Measurements from ENCODE around the gene TMBIM1. TPM values are rescaled to one million over a fixed set of nuclear protein-coding genes. Genes with fewer than 3 reads are reported as not detected.
"Not testable (repeated sequence)": the region's sequence is repeated elsewhere in the genome, so short reads cannot be mapped to it uniquely, and the experiment has no call there.

TMBIM1 gene
- total RNA-seq, 1 experiment from 2014 or later = 114 TPM

DNA sequence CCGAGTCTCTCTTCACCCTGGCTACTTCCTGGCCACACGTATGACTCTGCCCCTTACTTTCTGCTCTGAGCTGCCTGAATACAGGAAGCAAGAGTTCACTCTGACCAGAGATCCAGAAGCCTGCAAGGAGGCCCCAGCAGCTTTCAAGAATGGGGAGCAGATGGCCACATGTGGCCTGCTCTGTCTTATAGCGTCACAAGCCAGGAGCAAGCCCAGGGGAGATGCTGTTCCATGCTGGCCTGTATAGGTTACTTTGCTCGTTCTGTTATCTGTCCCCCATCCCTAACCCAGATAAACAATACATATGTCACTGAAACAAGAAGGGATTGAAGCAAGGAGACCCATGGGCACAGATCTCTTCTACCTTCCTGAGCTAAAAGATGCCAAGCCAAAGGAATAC is 17.7 kb downstream of the TMBIM1 start:
- TF ChIP-seq REST (IDR thresholded peaks at IDR 0.05; ENCODE audit: insufficient read depth in 1 of 2, low read depth in 2 of 2, low read length in 1 of 2) (no peak), CTCF (IDR thresholded peaks at IDR 0.05) (no peak), POLR2AphosphoS5 (IDR thresholded peaks at IDR 0.05; ENCODE audit: low read depth, low read length) (no peak), TCF7L2 (IDR thresholded peaks at IDR 0.05; ENCODE audit: low read depth, low read length) (no peak), SIN3A (IDR thresholded peaks at IDR 0.05; ENCODE audit: borderline replicate concordance, insufficient read depth, low read depth, low read length) (no peak)
- intact Hi-C loops (cut with micrococcal nuclease; ENCODE audit: unreplicated experiment) = no loop called here
- ChIA-PET CTCF (no interaction called here), POLR2A (interaction anchor here (0.6 kb wide), 1 partner anchor 17 kb away, joined by 5 read pairs; the partner anchor contains the start of gene TMBIM1)
- BruUV-seq (replicated peaks) = TSS peak; percentile 88
- no peak overlapping the region for H3K27ac ChIP-seq (ENCODE audit: low read length)
- H3K36me3 ChIP-seq (ENCODE audit: control insufficient read depth, insufficient read depth, low read length) = peaks cover 4% of the 10 kb centered on the region
- DNase-seq (ENCODE audit: low read depth, low spot score) = no peak
- ATAC-seq = no peak
- H3K4me1 ChIP-seq (ENCODE audit: control insufficient read depth, insufficient read depth, low read length) = peaks cover 20% of the 10 kb centered on the region
- in situ Hi-C loops (cut with HindIII; ENCODE audit: low pct_unique_long_range_greater_than_20kb, low sequenced_read_pairs) = no loop called here
- H3K9me3 ChIP-seq (ENCODE audit: control insufficient read depth, insufficient read depth, low read depth, low read length) = no peaks in the 10 kb centered on the region
- H3K27me3 ChIP-seq (ENCODE audit: control insufficient read depth, insufficient read depth, low read length) = no peaks in the 10 kb centered on the region
- H3K4me3 ChIP-seq (ENCODE audit: low read depth in 2 of 2, low read length in 2 of 2) = no peak overlapping the region

- H3K9me3 ChIP-seq (ENCODE audit: control insufficient read depth, insufficient read depth, low read depth, low read length) = no peaks in the 10 kb centered on the region
- no peak for ATAC-seq
- H3K27ac ChIP-seq (ENCODE audit: low read length) = no peak overlapping the region
- H3K4me1 ChIP-seq (ENCODE audit: control insufficient read depth, insufficient read depth, low read length) = peaks cover 20% of the 10 kb centered on the region
- ChIA-PET CTCF (interaction anchor here (0.9 to 1.2 kb wide), 2 partner anchors 13 to 84 kb away, joined by 3 read pairs; no protein-coding TSS in a partner anchor), POLR2A (interaction anchor here (0.6 kb wide), 2 partner anchors 18 to 24 kb away, joined by 5 read pairs; partner anchors contain the start of gene TMBIM1)
- no TSS peak for BruUV-seq (replicated peaks)
- no peak for DNase-seq (ENCODE audit: low read depth, low spot score)
- in situ Hi-C loops (cut with HindIII; ENCODE audit: low pct_unique_long_range_greater_than_20kb, low sequenced_read_pairs) = no loop called here
- no peaks in the 10 kb centered on the region for H3K27me3 ChIP-seq (ENCODE audit: control insufficient read depth, insufficient read depth, low read length)
- intact Hi-C loops (cut with micrococcal nuclease; ENCODE audit: unreplicated experiment) = no loop called here
- TF ChIP-seq TCF7L2 (IDR thresholded peaks at IDR 0.05; ENCODE audit: low read depth, low read length) (no peak), SIN3A (IDR thresholded peaks at IDR 0.05; ENCODE audit: borderline replicate concordance, insufficient read depth, low read depth, low read length) (no peak), CTCF (IDR thresholded peaks at IDR 0.05) (no peak), REST (IDR thresholded peaks at IDR 0.05; ENCODE audit: insufficient read depth in 1 of 2, low read depth in 2 of 2, low read length in 1 of 2) (no peak), POLR2AphosphoS5 (IDR thresholded peaks at IDR 0.05; ENCODE audit: low read depth, low read length) (no peak)
- peaks cover 5% of the 10 kb centered on the region for H3K36me3 ChIP-seq (ENCODE audit: control insufficient read depth, insufficient read depth, low read length)
- no peak overlapping the region for H3K4me3 ChIP-seq (ENCODE audit: low read depth in 2 of 2, low read length in 2 of 2)
These were observed 18.4 kb downstream of the TMBIM1 start for GRCh38 chr2:218273908-218274249.

DNA sequence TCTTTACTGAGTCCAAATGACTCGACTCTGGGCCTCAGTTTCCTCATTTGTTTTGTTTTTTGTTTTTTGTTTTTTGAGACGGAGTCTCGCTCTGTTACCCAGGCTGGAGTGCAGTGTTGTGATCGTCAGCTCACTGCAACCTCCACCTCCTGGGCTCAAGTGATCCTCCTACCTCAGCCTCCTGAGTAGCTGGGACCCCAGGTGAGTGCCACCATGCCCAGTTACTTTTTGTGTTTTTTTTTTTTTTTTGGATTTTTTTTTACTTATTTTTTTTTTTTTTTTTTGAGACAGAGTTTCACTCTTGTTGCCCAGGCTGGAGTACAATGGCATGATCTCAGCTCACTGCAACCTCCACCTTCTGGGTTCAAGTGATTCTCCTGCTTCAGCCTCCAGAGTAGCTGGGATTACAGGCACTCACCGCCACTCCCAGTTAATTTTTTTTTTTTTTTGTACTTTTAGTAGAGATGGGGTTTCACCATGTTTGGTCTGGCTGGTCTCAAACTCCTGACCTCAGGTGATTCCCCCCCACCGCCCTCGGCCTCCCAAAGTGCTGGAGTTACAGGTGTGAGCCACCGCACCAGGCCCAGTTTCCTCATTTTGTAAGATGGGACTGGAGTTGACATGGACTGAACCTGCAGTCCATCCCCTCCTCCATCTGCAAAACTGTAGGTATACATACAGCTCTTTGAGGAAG is 18.9 kb downstream of the TMBIM1 start:
- in situ Hi-C loops (cut with HindIII; ENCODE audit: low pct_unique_long_range_greater_than_20kb, low sequenced_read_pairs); intact Hi-C loops (cut with micrococcal nuclease; ENCODE audit: unreplicated experiment); DNase-seq (ENCODE audit: low read depth, low spot score): not testable (repeated sequence)

More for the DNA sequence above, 18.9 kb downstream of the TMBIM1 start:
- BruUV-seq (replicated peaks); H3K27ac ChIP-seq (ENCODE audit: low read length); ATAC-seq; POLR2A ChIA-PET; H3K27me3 ChIP-seq (ENCODE audit: control insufficient read depth, insufficient read depth, low read length); H3K4me3 ChIP-seq (ENCODE audit: low read depth in 2 of 2, low read length in 2 of 2); H3K9me3 ChIP-seq (ENCODE audit: control insufficient read depth, insufficient read depth, low read depth, low read length); H3K36me3 ChIP-seq (ENCODE audit: control insufficient read depth, insufficient read depth, low read length): not testable (repeated sequence)
- CTCF ChIA-PET = interaction anchor here (0.6 to 1.2 kb wide), 4 partner anchors 12 to 137 kb away, joined by 3 read pairs; no protein-coding TSS in a partner anchor
- H3K4me1 ChIP-seq (ENCODE audit: control insufficient read depth, insufficient read depth, low read length) = peaks cover 20% of the 10 kb centered on the region
